Urothelium cell line (cell line): Measurements from ENCODE around the gene ZNF524.

Experiments
- DNase-seq: peaks from one replicate; pipeline ENCODE4 v3.0.0; 2011; ENCODE audit warnings: low spot score, mixed read lengths
- FAIRE-seq: peaks from 2 replicates; lab custom pipeline; 2011; peaks lifted over from hg19 to GRCh38; lab: Jason Lieb, UNC

ZNF524 gene

DNA sequence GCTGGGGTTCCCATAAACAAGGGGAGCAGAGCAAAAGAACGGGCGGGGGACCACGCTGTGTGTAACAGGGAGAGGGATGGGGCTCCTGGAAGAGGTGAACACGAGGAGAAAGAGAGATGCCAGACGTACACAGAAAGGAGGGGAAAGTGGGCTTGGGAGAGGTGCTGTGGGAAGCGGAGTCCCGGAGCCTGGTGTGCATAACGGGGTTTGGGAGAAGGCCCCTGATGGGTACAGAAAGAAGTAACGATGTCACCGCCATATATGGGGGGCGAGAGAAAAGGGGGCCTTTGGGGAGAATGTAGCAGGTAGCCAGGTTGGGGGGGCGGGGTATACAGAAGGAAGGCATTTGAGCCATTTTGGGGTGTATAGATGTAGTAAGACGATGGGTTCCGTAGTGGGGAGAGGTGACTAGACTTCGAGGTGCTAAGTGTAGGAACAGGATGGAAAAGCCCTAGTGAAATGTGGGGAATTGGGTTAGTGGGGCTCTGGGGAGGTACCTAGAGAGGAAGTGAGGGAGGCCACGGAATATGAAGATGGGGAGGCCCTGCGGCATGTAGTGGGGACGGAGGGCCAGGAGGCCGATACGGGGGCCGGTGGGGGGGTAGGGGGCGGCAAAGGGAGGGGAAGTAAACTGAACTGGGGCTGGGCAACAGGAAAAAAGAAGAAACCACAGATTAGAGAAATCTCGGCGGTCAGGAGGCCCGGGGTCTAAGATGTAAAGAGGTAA is 41.5 kb downstream of the ZNF524 start:
- no peak for FAIRE-seq
- DNase-seq: no peak

DNA sequence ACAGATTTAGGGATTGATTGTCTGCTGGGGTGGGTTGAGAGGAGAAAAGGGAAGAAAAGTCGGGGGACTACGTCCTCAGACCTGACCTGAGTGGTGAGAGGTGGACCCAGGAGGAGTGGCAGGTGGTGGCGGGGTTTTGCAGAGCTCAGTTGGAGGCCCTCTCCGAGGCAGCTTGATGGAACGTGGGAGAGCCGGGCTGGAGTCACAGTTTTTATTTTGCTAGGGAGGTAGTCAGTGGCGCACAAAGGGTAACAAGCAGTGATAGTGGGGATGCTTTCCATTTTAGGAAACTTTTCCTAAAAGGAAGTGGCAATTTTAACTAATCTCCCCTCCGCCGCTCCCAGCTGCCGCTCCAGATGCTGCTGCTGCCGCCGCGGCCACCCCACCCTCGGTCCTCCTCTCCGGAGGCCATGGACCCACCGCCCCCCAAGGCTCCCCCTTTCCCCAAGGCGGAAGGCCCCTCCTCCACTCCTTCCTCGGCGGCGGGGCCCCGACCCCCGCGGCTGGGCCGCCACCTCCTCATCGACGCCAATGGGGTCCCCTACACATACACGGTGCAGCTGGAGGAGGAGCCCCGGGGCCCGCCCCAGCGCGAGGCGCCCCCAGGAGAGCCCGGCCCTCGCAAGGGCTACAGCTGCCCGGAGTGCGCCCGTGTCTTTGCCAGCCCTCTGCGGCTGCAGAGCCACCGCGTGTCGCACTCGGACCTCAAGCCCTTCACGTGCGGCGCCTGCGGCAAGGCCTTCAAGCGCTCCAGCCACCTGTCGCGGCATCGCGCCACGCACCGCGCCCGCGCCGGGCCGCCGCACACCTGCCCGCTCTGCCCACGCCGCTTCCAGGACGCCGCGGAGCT is 42.3 kb downstream of the ZNF524 start:
- FAIRE-seq (no peak), DNase-seq (no peak)

DNA sequence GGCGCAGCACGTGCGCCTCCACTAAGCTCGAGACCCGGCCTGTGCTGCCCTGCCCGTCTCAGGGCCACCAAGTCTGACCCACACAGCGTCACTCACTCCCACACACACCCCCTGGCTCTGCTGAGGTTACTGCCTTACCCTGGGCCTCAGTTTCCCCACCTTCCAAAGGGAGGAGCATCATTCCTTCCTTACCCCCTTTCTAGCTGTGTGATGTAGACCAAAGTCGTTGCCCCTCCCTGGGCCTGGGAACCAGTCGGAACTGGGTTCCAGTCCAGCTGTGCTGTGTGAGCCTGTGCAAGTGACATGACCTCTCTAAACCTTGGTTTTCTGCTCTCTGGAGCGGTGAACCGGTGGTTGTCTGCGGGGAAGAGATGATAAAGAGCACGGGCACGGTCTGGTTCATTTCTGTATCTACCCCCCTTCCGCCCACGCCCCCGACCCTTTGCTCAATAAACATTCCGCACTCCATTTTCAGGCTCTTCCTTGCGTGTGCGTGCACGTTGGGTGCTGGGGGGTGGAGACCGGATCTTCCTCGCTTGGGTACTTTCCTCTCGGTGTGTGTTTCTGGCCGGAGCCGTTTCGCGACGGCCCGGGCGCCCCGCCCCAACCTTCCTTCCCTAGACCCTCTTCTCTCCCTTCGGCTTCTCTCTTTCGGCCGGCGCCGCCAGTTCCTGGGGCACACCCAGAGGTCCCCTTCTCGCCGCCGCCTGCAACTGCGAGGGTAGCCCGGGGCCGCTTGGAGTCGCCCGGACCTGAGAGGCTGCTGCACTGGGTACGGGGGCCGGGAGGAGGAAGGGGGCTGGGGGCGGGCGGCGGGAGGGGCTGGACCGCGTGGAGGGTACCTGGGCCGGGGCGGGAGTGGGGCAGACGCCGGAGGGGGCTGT is 43.2 kb downstream of the ZNF524 start, which contains the start of gene ZNF581:
Gene ZNF581, plus strand, starts transcription at position 647 of the 884 bp plus-strand sequence. CDS start 923 bp downstream, outside the sequence.
- no peak for FAIRE-seq
- DNase-seq: peak; percentile 74

DNA sequence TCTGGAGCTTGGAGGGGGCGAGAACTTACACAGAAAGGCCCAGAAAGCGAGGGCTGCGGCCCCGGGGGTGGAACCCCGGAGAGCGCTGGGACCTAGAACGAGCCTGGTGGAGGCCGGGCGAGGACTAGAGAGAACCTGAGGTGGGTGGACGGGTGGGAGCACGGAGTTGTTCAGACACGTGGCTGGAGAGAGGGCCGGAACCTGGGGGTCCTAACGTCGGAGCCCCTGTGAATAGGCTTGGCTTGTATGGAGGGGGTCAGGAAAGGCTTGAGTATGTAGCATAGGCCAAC is 43.7 kb downstream of the ZNF524 start:
- FAIRE-seq (no peak), DNase-seq (no peak)

DNA sequence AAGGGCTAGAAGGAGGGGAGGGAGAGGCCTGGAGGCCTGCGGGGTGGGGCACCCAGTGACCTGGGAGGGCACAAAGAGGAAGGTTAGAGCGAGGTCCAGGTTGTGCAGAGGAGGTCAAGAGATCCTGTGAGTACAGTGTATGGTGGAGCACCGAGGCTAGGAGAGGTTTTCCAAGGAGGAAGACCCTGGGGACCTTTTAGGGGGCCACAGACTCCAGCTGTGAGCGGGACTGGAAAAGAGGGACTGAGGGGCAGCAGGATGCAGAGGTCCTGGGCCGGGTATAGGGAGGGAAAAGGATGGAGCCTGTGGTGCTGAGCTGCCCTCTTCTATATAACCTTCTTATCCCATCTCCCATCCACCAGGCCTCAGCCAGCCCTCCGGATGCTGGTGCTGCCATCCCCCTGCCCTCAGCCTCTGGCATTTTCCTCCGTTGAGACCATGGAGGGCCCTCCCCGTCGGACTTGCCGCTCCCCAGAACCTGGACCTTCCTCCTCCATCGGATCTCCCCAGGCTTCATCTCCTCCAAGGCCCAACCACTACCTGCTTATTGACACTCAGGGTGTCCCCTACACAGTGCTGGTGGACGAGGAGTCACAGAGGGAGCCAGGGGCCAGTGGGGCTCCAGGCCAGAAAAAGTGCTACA is 44.2 kb downstream of the ZNF524 start:
- DNase-seq (no peak), FAIRE-seq (no peak)

DNA sequence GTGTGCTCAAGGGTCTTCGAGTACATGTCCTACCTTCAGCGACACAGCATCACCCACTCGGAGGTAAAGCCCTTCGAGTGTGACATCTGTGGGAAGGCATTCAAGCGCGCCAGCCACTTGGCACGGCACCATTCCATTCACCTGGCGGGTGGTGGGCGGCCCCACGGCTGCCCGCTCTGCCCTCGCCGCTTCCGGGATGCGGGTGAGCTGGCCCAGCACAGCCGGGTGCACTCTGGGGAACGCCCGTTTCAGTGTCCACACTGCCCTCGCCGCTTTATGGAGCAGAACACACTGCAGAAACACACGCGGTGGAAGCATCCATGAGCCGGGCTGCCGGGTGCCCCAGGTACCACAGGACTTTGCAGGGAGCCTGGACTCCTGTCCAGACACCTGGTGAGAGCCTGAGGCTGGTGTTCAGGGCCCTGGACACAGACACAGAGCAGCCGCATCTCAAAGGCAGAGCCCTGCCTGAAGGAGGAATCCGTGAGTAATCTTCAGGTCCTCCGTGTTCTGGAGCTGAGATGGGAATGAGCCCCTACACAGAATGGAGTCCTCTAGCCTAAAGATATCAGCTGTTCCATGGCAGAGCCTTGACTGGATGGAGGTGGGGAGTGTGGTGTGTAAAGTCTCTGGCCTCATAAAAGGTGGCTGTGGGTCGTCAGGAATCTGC is 44.9 kb downstream of the ZNF524 start:
- FAIRE-seq (no peak), DNase-seq (no peak)

DNA sequence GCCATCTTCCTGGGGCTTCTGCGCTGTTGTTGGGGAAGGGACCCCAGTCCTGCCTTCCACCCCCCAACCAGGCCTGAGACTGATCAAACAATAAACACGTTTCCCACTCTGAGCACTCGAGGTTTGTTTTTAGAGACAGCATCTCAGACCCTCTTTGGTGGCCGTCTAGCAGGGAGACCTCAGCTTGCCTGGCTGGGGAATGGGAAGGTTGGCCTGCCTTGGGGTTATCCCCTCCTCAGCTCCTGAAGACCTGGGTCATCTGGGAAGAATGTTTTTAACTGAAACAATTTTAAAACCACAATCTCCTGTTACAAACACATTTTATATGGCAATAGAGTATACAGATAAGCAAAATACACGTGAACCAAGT is 45.4 kb downstream of the ZNF524 start:
- DNase-seq (no peak), FAIRE-seq (no peak)

DNA sequence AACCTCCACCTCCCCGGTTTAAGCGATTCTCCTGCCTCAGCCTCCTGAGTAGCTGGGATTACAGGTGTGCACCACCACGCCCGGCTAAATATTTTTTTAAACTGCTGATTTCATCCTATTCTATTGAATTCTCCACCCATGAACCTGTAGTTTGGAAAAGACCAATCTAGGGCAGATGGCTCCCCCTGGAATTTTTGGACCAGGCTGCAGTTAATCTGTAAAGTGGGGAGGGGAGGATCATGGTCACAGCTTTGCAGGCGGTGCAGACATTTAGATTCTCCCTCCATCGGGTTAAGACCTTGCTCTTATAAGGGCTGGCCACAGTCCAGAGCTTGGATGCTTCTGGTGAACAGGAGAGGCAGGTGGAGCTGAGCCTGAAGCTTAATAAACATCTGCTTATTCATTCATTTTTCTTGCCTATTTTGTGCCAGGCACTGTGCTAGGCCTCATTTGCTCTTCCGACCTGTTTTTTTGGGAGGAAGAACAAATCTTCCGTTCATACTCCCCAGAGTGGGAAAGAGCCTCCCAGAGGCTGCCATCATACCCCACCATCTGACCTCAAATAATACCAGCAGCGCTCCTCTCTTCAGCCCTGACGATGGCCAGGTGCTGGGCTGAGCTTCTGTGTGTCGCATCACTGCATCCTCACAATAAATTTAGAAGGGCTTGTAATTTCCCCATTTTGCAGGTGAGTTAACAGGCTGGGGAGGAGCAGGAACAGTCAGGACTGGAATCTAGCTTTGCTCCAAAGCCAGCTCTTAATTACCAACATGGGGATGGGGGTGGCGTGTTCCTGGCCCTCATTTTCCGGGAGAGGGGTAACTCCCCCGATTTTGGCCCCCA is 47.0 kb downstream of the ZNF524 start:
- no peak for FAIRE-seq
- no peak for DNase-seq

DNA sequence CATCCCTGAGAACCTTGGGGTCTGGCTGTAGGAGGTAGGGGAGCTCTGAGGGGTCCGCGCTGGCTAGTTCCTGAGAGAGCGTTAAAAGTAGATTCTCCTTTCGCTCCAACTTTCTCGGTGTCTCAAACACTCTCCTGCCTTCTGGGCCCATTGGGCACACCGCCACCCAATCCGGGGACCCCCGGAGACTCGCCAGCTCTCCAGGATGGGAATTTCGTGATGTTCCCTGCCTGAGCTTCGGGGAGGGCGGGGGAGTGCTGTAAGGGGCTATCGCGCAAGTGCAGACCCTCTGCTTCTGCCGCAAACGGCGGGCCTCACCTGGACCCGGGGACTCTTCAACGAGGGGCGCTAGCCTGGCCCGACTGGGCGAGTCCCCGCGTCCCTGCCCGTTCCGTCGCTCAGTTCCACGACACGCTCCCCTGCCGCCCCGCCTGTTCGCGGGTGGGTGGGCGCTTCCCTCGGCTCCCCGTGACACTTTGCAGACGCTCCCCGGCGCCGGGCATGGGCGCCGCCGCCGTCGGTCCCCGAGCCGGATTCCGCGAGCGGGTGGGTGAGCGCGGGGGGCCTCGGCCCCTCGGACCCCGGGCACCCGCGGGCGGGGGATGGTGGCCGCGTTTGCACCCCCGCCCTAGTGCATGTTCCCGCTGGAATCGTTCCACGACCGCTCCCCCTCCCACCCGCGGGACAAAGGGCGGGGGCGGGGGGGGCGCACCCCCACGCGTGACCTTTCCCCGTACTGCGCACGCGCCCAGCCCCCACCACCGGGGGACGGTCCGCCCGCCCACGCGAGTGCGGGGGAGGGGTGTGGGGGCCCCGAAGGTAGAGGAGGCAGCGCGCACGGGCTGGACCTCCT is 47.9 kb downstream of the ZNF524 start, which contains the start of gene CCDC106:
Gene CCDC106, plus strand, starts transcription at position 481 of the 853 bp plus-strand sequence. CDS start 835 bp downstream, outside the sequence.
- no peak for FAIRE-seq
- peak; percentile 46 for DNase-seq

DNA sequence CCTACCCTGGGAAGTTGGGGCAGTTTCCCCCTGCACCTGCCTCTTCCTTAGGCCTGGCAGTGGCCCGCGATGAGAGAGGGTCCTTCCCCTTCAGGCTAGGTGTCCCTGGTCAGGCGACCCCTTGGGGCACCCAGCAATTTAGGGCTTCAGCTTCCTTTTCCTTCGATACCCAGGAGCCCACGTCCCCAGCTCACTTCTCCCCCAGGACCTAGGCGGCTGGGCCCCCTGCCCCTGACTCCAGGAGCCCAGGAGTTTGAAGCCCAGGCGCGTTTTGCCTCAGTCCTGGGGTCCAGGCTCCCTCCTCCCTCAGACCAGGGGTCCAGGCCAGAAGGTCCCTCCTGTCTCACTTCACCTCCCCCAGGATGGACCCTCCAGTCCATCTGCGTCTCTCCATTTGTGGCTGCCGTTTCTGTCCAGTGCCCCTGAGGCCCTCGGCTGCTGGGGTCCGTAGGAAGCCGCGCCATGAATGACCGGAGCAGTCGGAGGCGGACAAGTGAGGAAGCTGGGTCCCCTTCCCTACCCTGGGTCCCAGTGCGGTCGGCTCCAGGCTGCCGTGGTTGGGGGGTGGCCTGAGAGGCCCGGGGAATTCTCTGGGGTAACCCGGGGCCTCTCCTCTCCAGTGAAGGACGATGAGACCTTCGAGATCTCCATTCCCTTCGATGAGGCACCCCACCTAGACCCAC is 48.6 kb downstream of the ZNF524 start:
- DNase-seq: no peak
- no peak for FAIRE-seq

DNA sequence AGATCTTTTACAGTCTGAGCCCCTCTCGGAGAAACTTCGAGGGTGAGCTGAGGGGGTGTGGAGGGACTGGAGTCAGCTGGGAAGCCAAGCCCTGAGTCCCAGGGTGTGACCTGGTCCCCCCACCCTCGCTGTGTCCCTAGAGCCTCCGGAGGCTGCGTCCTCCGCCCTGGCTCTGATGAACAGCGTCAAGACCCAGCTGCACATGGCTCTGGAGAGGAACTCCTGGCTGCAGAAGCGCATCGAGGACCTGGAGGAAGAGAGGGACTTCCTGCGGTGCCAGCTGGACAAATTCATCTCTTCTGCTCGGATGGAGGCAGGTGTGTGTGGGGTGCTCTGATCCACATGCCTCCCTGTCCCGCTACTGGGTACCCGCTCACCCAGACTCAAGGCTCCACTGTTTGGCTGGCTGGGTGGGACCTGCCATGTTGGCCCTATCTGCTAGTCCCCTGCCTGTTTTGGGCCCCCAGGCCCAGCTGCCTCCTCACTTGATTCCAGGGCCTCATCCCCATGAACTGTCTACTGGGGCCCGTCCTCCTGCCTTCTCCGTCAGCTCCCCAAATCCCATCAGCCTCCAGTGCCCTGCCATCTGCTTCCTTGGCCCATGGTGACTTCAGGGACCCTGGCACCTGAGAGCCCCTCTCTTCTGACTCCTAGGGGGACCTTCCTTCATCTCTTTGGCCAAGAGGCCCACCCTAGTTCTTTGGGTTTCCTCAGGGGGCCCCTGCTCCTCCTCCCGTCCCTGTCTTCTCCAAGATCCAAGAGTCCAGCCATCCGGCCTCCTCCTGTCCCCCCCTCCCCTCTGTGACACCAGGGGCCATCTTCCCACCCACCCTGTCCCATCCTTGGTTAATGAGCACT is 49.4 kb downstream of the ZNF524 start:
- DNase-seq (no peak), FAIRE-seq (no peak)

DNA sequence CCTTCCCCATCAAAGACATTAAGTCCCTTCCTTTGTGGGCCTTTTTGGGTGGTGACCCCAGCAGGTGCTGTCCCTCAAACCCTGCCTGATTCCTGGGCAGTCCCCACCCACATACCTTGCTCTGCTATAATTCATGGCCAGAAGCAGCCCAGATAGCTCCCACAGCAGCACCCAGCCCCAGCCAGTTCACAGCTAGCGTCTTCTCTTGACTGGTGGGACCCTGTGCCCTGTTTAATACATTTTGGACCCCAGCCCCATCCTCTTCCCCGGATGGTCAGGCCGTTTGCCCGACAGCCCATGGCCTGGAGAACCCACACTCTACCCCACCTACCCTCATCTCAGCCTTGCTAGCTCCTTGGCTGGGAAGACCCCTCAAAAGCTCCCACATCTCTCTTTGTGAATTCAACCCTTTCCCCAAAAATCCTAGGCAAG is 50.1 kb downstream of the ZNF524 start:
- DNase-seq: no peak
- no peak for FAIRE-seq

DNA sequence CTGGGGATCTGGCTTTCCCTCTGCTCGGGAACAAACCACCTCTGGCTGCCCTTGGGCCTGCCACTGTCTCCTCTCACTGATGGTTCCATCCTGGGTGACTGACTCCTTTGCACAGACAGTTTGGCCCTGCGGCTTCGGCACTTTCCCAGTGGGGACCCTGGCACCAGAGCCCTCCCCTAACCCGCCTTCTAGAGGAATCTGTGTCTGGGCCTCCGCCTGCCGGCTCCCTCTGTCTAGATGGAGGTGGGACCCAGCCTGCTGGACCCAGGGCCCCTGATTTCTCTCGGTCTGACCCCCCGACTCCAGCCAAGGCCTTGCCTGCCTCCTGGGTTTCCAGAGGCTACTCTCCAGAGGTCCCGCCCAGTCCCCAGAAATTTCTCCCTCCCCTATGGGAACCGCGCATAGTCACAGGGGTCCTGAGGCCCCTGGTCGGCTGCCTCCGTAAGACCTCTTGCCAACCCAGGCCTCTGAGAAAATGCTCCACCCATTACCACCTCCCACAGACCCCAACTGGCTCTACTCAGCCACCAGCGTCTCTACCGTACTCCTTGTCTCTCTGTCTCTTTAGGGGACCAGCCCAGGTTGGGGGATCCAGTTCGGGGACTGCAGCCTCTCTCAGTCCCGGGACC is 50.6 kb downstream of the ZNF524 start:
- FAIRE-seq: no peak
- DNase-seq: no peak

DNA sequence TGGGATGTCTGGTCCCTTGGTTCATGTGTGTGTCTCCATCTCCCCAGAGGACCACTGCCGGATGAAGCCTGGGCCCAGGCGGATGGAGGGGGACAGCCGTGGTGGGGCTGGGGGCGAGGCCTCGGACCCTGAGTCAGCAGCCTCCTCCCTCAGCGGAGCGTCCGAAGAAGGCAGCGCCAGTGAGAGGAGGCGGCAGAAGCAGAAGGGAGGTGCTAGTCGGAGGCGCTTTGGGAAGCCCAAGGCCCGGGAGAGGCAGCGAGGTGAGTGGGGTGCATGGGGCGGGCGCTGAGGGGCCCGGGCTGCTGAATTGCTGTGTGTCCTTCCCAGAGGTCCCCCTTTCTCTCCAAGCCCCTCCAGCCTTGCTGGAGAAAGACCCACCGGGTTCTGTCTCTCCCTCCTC is 51.1 kb downstream of the ZNF524 start:
- no peak for DNase-seq
- FAIRE-seq: no peak

DNA sequence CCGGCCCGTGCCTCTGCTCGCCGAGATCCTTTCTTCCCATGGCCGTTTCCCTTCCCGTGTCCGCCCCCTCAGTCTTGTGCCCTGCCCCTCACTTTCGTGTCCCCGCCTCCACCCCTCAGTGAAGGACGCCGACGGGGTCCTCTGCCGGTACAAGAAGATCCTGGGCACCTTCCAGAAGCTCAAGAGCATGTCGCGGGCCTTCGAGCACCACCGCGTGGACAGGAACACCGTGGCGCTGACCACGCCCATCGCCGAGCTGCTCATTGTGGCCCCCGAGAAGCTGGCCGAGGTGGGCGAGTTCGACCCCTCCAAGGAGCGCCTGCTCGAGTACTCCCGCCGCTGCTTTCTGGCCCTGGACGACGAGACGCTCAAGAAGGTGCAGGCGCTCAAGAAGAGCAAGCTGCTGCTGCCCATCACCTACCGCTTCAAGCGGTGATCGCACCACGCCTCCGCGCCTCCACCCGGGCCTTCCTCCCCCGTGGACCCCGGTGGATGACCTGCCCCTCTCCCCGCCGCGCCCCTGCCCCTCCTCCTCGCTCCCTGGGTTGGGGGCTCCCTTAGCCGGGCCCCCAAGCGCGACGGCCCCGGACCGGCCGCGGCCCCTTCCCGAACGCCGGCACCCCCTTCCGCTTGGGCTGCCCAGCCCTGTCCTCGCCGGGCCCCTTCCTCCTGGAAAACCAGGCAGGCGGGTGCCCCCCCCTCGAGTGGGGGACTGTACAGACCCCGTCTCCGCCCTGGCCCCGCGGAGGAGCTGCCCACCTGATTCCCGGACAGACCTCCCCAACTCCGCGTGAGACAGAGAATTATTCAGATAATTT is 52.4 kb downstream of the ZNF524 start:
- DNase-seq: no peak
- FAIRE-seq: no peak
